ENCODE data around the gene IFITM1.

Gene IFITM1

GRCh38 chr11:293852-294661, 19.8 kb upstream of the IFITM1 start:
- DNase-seq, result peak in 1 of 5 experiments; percentile 4

DNA sequence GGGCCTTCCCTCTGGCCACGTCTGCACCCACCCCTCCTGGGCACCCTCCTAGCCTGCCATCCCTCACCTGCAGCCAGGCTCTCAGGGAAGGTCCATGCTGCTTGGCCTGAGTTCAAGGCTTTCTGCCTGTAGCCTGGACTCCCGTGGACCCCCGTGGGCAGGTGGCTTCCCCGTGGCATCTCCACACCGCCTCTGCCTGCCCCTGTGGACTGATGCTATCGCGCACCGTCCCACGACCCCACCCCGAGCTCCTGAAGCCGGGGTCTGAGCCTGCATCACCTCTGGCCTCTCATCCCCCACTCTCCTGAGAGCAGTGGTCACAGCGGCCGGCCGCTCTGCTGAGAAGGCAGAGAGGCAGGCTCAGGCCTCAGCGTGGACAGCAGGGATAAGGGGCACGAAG, 19.1 kb upstream of the IFITM1 start:
- DNase-seq, result no peak

DNA sequence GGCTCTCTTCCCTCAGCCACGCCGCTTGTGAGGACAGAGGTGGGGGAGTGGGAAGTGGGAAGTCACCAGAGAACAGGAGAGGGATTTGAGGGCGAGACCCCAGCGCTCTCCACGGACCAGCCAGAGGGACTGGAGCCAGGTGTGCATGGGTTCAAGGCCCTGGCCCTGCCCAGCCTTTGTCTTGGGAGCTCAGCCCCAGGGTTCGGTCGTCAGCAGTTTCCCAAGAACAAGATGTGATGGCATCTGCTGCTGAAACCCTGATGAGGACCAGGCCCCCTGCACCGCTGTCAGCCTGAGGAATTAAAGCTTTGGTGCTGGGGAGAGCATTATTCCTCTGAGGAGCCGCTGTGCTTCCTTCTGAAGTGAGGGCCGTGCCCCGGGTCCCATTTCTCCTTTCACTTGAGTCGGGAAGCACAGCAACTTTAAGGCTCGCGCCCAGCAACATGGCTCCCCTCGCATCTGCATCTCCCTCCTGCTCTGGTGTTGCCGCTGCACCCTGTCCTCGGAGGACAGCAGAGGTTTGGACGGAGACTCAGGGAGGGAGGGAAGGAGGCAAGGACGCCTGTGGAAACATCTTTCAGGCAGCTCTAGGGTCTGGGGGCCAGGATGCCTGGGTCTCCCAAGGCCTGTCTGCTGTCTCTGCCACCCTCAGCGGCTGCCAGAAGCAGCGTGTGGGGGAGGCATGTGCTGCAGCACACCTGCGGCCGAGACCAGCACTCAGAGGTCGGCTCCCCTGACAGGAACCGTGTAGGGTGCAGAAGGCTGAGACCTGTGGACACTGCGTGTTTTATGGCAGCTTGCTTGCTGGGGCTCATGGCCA, 18.3 kb upstream of the IFITM1 start:
- peak in 1 of 5 experiments; percentile 6 for DNase-seq

- DNase-seq, result peak in 1 of 5 experiments; percentile 4
These were observed 17.4 kb upstream of the IFITM1 start for GRCh38 chr11:296171-297050.

- DNase-seq, result peak in 1 of 5 experiments; percentile 7
These were observed 16.7 kb upstream of the IFITM1 start for GRCh38 chr11:297051-297585.

- peak in 3 of 5 experiments; percentile 4 to 54 (median 43) for DNase-seq
These were observed 16.0 kb upstream of the IFITM1 start for GRCh38 chr11:297586-298405.

- peak in 1 of 5 experiments; percentile 6 for DNase-seq
These were observed 15.3 kb upstream of the IFITM1 start for GRCh38 chr11:298406-299065.

DNA sequence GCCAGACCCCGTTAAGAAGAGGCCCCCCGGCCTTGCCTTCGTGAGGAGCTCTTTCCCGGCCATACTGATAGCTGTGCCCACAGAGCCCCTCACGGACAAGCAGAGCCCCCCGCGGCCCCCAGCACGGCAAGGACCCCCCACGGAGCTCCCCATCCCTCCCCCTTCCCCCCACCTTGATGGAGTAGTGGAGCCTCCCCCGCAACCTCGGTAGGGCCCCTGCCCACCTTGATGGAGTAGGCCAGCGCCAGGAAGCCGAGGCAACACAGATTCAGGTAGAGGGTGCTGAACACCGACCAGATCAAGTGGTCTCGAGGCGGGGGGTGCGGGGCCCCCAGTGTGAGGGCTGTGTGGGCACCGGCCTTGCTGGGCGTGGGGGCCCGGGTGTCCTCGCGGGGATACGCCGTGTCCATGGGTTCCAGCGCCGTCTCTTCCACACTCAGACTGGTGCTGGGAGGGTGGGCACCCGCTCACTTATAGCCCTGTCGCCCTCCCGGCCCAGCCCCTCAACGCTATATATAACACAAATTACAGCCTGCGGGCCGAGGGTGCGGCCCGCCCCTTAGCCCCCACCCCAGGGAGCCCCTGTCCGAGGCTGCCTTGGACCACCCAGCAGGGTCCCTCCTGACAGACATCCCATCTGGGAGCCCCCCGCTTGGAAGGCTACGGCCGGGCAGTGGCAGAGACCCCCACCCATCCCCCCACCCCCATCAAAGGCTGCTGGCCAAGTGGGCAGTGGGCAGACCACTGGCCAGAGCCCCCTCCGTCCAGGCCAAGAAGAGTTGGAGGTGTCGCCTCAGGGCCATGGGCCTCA, 14.6 kb upstream of the IFITM1 start, which contains the start of gene IFITM5:
IFITM5 (minus strand) TSS at position 446 of the 811 bp plus-strand sequence; CDS start at position 410, 36 bp downstream.
- DNase-seq, result peak in 1 of 5 experiments; percentile 7

GRCh38 chr11:299951-300735, 13.7 kb upstream of the IFITM1 start:
- DNase-seq, result no peak

DNA sequence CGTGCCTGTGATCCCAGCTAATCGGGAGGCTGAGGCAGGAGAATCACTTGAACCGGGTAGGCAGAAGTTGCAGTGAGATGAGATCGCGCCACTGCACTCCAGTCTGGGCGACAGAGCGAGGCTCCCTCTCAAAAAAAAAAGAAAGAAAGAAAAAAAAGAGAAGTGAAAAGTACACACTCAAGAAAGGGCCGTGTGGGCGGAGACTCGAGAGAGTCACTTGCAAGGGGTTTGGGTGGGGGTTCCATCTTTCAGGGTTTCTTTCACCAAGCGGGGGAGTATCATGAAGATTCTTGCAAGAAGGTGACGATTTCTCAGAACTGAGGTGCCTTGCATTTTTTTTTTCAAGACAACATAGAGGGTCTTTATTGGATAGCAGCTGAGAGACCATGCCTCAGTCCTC, 10.5 kb upstream of the IFITM1 start:
- no peak for DNase-seq

DNA sequence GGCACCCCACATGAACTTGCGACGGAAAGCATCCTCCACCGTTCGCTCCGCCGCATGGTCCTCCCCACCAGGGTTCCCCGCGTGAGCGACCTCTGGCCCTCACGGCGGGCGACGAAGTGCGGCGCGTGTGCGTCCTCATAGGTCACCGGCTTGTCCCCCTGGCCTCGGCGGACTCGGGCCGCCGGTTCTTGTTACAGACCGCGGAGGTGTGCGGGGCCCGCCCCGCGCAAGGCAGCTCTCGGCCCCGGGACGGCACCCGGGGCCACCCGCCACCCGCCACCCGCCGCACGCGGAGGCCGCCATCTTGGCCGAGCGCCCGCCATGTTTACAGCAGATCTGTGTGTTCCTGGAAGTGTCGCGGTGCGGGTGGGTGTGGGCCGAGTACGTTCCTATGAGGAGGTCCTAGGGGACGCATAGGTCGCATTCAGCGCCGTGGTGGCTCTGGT, 9.8 kb upstream of the IFITM1 start:
- DNase-seq, result no peak

- DNase-seq, result peak in 2 of 5 experiments; percentile 57 to 75
These were observed 8.7 kb upstream of the IFITM1 start for GRCh38 chr11:304915-305843.

- no peak for DNase-seq
These were observed 8.0 kb upstream of the IFITM1 start for GRCh38 chr11:305844-306211.

- DNase-seq, result no peak
These were observed 7.0 kb upstream of the IFITM1 start for GRCh38 chr11:306645-307371.

DNA sequence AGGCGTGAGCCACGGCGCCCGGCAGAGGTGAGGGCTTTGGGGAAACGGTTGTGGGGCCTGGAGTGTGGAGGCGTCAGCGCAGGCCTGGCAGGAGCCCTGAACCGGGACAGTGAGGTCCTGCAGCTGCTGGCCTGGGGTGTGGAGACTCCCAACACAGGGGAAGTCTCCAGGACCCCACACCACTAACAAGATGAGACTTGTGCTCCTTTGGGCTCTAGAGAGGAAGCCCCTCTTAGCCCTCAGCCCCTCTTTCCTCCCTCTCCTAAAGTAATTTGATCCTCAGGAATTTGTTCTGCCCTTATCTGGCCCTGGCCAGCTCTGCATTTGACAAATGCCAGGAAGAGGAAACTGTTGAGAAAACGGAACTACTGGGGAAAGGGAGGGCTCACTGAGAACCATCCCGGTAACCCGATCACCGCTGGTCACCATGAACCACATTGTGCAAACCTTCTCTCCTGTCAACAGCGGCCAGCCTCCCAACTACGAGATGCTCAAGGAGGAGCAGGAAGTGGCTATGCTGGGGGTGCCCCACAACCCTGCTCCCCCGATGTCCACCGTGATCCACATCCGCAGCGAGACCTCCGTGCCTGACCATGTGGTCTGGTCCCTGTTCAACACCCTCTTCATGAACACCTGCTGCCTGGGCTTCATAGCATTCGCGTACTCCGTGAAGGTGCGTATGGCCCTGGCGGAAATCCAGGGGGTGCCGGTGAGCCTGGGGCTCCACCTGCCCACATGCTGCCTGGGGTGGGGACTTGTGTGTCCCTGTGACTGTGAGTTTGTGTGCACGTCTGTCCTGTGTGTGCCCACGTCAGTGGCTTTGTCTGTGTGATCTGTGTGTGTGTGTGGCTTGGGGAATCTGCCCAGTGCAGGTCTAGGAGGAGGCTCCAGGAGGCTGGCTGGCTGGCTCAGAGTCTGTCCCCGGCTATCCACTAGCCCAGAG, 5.8 kb upstream of the IFITM1 start, which contains the start of gene IFITM2:
IFITM2 (plus strand) TSS at position 51 of the 943 bp plus-strand sequence; CDS start at position 428, 377 bp downstream.
- peak in 2 of 5 experiments; percentile 62 to 71 for DNase-seq

Data from T-helper 2 cell (primary cell).